GM19467 (cell line): ENCODE data around the gene GAP43.

Experiments
- ATAC-seq: cut with Tn5 transposase; IDR thresholded peaks from one replicate; pipeline ENCODE4 v1.9.1; 2021; ENCODE audit warnings: mild to moderate bottlenecking, moderate library complexity; ENCODE audit not compliant: unreplicated experiment

GAP43 gene, protein sequence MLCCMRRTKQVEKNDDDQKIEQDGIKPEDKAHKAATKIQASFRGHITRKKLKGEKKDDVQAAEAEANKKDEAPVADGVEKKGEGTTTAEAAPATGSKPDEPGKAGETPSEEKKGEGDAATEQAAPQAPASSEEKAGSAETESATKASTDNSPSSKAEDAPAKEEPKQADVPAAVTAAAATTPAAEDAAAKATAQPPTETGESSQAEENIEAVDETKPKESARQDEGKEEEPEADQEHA

DNA sequence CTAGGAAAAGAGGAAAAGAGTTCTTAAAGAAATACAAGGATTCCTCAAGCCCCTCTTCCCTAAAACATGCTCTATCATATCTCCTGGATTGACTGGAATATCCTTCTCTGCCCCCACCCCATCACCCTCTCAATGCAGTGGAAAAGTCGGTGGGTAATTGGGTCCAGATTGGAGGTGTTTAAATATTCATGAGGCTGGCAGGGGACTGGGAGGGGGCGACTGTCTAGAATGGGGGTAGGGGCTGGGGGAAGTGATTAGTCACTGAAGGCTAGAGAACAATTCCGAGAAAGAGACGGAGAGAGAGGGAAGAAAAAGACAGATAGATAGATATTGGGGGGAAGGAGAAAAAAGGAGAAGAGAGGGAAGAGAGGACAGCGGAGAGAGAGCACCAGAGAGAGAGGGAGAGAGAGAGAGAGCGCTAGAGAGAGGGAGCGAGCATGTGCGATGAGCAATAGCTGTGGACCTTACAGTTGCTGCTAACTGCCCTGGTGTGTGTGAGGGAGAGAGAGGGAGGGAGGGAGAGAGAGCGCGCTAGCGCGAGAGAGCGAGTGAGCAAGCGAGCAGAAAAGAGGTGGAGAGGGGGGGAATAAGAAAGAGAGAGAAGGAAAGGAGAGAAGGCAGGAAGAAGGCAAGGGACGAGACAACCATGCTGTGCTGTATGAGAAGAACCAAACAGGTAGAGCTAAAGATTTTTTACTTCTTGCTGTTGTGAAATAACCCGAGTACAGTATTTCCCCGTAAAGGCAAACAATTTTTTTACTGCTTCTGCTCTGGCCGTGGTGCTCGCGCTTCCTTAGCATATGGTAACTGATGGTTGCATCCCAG, at the start of gene GAP43:
Gene GAP43, plus strand, starts transcription at position 467 of the 825 bp plus-strand sequence. Its CDS starts 180 bp downstream, at position 647.
- ATAC-seq = no peak

DNA sequence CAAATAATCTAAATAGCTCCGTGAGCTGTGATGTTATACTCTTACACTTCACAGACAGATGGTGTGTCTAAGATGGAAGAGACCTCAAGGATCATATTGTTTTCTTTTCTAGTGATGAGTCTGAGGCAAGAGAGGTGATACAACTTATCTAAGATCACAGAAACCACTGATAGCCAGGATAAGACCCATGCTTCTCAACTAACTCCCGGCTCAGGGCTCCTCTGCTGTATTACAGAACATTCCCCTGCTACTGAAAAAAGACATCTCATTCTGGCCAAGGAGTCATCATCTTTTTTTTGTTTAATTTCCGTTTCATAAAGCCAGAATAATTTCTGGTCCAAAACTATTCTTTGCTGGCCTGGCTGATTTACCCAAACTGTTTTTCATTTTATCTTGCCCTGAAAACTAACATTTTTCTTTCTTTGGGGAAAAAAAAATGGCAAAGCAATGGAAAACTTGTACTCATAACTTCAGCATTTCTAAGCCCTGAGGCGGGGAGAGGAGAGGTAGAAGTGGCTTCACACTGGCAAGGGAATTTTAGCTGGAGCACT, 46.9 kb upstream of the GAP43 start:
- ATAC-seq = no peak

DNA sequence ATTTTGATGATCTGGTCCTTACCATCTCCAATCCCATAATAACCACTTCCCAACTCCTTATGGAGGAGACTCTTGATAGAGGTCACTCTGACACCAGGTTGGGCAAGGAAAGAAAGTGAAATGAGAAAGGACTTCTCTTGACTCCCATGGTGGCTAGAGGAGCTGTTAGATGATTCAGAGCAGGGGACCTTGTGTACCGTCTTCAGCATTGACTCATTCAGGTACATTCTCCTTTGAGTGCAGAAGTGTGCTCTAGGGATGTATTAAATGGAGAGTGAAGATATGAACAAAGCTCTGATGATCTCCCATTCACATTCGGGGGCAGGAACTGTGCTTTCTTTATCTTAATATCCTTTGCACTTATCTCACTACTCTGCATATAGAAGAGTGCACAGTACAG, 46.3 kb upstream of the GAP43 start:
- ATAC-seq = no peak

DNA sequence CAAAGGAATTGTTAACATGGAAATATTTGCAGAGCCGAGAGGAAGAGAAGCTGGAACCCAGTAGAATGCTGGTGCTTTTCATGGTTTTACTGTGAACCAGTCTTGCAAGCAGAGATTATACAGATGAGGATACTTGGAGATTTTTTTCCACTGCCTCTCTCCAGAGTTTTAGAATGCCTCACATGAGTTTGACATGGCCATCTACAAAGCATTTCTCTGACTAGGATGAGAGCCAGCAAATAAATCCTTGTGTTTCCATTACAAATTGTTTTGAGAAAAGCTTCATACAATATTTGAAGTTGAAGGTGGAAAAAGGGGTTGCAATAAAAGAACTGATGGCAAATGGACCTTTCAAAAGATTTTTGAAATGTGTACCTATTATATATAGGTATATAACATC, 45.0 kb upstream of the GAP43 start:
- no peak for ATAC-seq

DNA sequence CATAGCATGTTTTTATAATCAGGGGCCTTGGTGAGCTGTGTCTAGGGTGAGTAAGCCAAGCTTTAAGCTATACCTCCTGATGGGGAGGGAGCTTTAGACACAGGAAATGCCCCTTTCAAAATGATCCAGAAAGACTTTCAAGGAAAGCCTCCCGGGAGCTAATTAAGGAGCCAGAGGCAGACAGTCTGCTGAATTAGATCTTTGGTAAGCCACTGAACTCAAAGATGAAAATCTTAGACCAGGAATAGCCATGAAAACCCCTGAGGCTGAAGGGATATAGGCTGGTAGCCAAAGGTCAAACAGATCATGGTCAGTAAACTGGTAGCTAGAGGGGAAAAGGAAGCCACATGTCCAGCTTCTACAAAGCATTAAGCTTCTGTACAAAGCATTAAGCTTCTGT, 42.7 kb upstream of the GAP43 start:
- no peak for ATAC-seq

DNA sequence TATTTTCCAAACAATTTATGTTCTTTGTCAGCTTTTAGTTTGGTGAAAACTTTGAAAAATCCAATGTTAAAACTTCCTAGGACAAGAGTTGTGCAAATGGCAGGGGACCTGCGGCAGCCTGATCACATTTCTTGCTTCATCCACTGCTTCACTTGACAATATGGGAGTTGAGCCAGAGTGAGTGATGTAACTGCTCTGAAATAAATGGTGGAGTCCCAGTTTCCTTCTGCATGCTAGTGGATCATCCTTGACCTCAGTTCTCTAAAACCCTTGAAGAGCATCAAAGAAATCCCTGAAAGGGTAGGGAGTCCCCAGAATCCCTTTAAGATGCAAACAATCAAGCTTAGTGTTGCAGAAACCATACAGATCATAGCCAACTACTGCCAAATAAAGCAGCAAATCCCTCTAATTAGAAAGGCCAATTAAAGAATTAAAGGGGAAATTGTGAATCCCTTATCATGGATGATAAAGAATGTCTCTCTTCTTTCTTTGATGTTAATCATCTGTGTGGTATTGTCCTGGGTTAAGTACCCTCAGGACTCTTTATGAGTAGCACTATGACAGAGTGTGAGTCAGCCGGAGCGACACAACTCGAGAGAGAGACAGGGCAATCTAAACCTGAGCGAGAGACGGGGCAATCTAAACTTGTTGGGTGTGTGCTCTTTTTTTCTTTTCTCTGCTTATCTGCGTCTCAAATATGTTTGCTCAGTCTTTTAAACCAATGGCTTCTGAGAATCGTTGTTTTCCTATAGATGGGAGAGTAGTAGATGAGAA, 41.8 kb upstream of the GAP43 start:
- ATAC-seq = no peak

DNA sequence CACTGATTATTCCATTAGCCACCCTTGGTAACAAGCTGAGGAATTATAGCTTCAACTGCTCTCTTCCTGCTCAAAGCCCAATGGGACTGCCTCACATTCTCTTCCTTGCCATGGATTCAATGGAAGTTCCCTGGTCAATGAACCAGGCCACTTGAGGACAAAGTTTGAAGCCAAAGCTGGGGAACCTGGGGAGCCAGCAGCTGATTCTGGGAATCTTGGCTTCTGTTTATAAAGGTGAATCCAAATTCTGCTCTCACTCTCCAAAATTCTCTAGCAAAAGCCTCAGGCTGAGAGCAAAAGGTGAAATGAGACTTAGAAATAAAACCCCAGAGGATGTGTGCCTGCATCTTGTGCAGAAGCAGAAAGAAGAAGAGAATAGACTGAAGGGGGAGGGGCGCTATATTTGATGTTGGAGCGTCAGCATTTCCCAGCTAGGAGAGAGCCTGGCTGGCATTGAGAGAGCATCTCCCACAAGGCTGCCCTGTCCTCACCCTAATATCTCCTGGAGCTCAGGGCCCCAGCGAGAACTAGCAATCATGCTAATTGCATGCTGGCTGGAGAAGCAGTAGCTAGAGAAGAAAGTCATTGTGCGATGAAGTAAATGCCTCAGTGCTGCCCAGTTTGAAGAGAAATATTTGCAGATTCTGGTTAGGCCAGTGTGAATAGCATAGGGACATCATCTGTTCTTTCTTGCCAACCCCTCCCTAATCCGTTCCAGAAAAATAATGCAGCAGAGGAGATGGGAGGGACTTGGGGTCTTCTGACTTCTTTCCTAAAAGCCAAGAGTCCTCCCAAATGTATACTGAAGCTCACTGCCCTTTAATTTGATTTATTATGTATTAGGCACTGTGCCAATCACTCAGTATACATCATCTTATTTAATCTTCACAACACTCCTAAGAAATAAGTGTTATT, 34.9 kb upstream of the GAP43 start:
- ATAC-seq = no peak

DNA sequence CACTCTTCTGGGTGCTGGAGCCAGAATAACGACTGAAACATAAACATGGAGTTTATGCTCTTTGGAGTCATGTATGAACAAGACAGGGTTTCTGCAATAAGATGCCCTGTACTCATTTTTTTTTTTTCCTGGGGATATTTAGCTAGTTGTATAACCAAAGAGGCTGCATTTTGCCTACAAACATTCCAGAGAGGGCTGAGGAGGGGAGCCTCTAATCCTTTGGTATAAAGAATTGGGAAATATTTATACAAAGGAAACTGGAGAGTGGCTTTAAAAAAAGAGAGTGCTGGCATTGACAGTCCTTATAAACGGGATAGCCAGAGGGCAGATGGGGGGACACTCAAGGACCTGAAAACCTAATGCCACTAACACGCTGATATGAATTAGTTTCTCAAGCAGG, 32.4 kb upstream of the GAP43 start:
- no peak for ATAC-seq

DNA sequence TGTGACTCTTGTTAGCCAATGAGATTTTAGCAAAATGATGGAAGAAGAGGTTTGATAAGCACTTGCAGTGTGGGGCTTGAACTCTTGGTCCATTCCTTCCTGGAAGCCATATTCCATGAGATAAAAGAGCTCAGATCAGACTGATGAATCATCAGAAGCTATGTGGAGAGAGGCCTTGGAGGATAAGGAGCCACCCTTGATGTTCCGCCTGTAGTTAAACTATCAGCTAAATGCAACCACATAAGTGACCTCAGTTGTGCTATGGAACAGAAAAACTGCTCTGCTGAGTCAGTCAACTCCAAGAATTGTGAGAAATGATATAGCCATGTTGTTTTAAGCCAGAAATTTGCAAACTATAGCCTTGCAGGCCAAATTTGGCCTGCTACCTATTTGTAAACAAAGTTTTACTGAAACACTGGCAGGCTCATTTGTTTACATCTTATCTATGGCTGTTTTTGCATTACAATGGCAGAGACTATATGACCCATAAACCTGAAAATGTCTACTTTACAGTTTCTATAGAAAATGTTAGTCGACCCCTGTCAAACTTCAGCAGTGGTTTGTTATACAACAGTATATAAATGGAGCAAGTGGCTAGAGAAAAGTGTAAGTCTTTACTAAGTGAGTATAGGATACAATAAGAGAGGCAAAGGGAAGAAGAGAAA, 27.6 kb upstream of the GAP43 start:
- no peak for ATAC-seq

DNA sequence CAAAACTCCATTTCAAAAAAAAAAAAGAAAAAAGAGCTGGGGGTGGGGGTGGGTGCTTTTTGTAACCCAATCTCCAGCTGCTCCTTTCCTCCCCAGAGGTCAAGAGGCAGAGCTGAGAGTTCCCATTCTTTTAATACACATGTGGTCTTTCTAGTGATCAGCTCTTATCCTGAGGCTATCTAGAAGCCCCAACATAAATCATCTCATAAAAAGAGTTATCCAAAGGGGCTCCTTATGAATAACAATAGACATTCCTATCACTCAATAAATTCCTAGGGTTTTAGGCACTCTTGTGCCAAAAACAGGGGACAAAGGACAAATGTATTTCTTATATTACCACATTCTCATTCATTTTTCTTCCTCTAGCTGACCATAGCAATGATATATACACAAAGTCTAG, 25.1 kb upstream of the GAP43 start:
- no peak for ATAC-seq

DNA sequence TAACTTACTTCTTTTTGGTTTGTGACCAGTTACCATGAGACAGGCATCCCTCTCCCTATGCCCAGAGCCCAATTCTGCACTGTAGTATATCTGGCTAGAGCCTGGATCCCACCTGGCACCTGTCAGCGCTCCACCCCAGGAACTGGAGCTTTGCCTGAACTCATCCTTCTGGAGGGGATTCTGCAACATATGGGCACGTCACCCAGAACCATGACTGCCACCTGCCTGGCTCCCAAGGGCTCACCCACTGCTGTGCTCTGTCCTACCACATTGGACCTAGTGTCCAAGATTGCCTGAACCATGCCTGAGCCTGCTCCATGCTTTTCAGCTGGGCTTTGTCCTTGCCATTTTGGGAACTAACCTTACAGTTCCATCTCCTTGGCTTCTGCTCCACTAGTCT, 21.1 kb upstream of the GAP43 start:
- ATAC-seq = no peak

DNA sequence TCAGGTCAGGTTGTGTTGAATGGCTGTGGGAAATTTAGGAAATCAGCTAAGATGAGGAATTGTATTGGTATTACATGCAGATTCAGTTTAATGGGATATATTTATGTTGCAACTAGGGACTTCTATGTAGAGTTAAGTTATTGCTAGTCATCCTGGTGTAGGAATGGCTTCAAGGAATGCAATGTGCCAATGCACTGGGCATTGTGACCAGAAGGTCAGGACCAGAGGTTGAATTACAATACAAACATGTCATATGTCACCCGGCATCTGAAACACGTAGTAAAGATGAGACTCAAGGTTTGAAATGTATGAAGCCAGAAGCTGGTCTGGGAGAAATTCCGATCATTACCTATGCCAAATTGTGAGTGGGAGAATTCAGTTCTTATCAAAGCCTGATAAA, 11.7 kb upstream of the GAP43 start:
- ATAC-seq = no peak

DNA sequence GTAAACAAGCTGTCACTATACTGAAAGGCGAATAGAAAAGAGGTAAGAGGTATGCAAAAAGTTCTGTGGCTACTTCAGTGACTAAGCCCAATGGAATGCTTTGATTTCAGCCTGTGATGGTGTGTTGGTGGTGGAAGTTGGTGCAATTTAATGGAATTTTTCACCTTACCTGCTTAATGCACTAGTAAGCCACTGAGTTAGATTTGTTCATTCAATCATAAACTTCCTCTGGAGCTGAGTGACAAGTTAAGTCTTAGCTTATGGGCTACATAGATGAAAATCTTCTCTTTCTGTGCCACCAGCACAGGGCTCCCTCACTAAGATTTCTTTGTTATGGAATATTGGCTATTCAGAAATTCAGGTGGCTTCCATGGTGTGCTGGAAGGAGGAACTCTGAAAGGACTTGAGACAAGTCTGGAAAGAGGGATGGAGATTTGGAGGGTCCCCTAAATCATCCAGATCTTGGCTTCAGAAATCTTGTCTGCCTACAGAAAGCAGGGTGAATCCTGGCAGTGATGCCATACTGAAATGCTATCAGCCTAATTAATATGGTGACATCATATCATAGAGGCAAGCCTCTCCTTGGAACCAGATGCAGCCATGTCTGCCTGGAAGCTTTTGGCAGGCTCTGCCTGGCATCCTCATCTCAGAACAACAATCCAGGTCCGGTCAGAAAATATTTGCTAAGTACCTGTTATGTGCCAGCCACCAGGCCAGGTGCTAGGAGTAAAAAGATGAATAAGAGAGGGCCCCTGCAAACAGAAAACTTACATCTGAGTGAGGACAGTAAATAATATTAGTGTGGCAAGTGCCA, 8.1 kb upstream of the GAP43 start:
- ATAC-seq = no peak

DNA sequence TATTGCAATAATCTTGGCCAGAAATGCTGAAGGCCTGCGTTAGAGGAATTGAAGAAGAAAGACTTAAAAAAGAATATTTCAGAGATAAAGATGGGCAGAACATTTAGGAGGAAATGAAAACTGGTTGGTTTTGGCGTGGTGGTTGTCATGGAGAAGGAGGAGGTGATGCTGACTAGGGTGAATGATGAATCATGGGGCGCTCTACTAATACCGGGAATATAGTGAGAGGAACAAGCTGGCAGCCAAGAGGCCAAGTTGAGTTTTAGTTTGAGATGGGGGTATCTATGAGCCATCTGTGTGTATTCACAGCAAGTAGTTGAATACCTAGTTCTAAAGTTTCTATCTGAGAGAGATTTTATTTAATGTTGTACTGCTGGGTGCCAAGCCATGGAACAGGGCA, 6.8 kb upstream of the GAP43 start:
- ATAC-seq = no peak

DNA sequence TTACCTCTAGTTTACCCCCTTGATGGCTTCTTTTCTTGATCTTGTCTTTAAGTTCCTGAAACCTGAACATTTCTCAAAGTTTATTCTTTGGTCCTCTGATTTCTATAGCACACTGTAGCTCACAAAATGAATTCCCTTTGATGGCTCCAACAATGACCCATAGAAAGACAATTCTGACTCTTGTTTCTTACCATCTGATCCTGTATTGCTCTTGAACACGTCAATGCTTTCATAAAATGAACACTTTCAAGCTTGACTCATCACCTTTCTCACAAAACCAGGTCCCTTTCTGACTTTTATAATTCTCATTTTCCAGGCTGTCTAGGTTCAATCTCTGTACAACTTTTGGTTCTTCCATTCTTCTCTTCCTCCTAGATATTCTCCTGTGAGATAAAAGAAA, 5.7 kb upstream of the GAP43 start:
- ATAC-seq = no peak

DNA sequence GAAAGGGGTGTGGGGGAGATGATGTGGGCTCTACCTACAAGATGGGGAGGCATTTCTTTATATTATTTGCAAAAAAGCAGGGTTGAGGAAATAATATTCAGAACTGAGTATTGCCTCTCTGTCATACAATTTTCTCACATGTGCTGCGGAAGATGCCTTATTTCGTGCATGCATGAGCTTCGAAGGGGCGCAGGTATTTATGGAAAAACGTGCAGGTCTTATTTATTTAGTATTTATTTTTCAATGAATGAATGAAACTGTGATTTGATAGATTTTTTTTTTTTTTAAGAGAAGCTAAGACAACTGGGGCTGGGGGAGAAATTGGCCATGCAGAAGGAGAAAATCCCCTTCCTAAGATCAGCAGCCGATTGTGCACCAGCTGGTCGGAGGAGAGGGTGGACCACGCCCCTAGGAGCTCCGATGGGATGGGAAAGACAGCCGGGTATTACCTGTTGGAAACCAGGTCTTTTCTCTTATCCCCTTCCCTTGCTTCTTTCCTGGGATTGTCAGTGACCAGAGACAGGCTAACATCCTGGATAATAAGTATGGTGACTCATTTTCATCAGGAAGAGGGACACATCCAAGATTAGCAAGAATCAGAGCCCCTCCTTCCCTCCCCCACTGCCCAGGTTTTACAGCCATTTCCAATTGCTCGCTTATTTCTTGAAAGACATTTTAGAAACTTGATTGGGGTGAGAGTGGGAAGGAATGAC, 875 bp downstream of the GAP43 start:
- ATAC-seq = no peak

DNA sequence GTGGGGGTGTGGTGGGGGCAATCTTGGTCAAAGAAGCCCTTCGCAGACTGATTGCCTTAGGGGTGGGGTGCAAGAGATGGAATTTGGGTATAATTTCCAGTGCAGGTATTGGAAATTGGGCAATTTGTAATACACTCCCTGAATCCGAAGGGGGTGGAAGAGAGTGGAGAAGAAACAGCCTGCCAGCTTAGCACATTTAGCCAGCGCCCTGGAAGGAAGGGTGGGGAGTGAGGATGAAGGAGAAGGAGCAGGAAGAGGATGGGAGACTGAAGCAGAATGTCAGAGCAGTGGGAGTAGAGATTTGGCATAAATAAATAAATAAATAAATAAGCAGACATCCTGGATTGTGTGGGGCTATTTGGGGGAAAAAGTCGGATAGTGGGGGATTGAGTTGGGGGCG, 1.6 kb downstream of the GAP43 start:
- no peak for ATAC-seq

DNA sequence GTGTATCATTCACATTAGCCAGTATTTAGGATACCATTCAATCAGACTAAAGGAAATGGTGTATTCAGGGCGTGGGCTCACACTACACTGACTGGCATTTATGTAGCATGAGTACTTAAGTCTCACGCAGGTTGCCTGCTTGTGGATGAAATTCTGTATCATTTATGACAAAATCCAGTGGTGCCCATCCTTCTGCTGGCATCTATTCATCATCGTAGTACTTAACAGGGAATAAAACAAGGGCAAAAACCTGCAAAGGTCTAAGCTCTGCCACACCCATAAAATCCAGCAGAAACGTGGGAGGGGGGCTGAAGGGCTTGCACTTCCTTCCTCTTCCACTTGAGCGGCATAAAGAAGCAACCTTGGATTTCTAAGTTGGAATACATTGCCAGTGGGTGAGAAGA, 2.7 kb downstream of the GAP43 start:
- ATAC-seq = no peak
